MM.1S (cell line): ENCODE data around the gene RBBP8.

ENCODE experiments used
- DNase-seq: peaks from one replicate; pipeline ENCODE4 v3.0.0-alpha.2; 2015
- H2AFZ ChIP-seq: fragments of 300-600 bp; sonication (generic); 2 replicates; pipeline ENCODE4 v1.6.0; 2016; ENCODE audit warnings: antibody characterized with exemption, low read length
- H3F3A ChIP-seq: fragments of 300-600 bp; sonication (generic); 2 replicates; pipeline ENCODE4 v1.6.1; 2016; ENCODE audit warnings: mild to moderate bottlenecking, antibody characterized with exemption, low read length, moderate library complexity, mixed read lengths; ENCODE audit not compliant: insufficient read depth
- H3K27ac ChIP-seq: fragments of 300-600 bp; sonication (generic); 2 replicates; pipeline ENCODE4 v1.5.1; 2016; ENCODE audit warnings: mild to moderate bottlenecking, low read length
- H3K27me3 ChIP-seq: fragments of 300-600 bp; sonication (generic); replicated peaks from 2 replicates; pipeline ENCODE4 v1.6.0; 2016; ENCODE audit warnings: low read length; ENCODE audit not compliant: insufficient read depth
- H3K36me3 ChIP-seq: fragments of 300-600 bp; sonication (generic); replicated peaks from 2 replicates; pipeline ENCODE4 v1.6.1; 2016; ENCODE audit warnings: mild to moderate bottlenecking, low read length, mixed read lengths; ENCODE audit not compliant: insufficient read depth
- H3K4me1 ChIP-seq: fragments of 300-600 bp; sonication (generic); 2 replicates; pipeline ENCODE4 v1.6.1; 2016; ENCODE audit warnings: low read length, mixed read lengths
- H3K4me2 ChIP-seq: fragments of 300-600 bp; sonication (generic); 2 replicates; pipeline ENCODE4 v1.6.0; 2016; ENCODE audit warnings: low read depth, low read length
- H3K4me3 ChIP-seq: fragments of 300-600 bp; sonication (generic); 2 replicates; pipeline ENCODE4 v1.5.1; 2016; ENCODE audit warnings: low read length, mixed read lengths
- H3K79me2 ChIP-seq: fragments of 300-600 bp; sonication (generic); 2 replicates; pipeline ENCODE4 v1.6.1; 2016; ENCODE audit warnings: mixed run types, low read length, mixed read lengths
- H3K9ac ChIP-seq: fragments of 300-600 bp; sonication (generic); 2 replicates; pipeline ENCODE4 v1.6.1; 2016; ENCODE audit warnings: low read length, mixed read lengths
- H3K9me2 ChIP-seq: fragments of 300-600 bp; sonication (generic); replicated peaks from 2 replicates; pipeline ENCODE4 v1.6.1; 2016; ENCODE audit warnings: mild to moderate bottlenecking, low read length, mixed read lengths; ENCODE audit not compliant: insufficient read depth
- H3K9me3 ChIP-seq: fragments of 300-600 bp; sonication (generic); replicated peaks from 2 replicates; pipeline ENCODE4 v1.6.1; 2016; ENCODE audit warnings: mild to moderate bottlenecking, low read length, mixed read lengths; ENCODE audit not compliant: insufficient read depth
- H4K20me1 ChIP-seq: fragments of 300-600 bp; sonication (generic); 2 replicates; pipeline ENCODE4 v1.6.1; 2016; ENCODE audit warnings: mild to moderate bottlenecking, low read length, moderate library complexity, mixed read lengths; ENCODE audit not compliant: insufficient read depth
- EZH2 ChIP-seq: fragments of 300-600 bp; sonication (generic); optimal IDR thresholded peaks from 2 replicates; pipeline ENCODE3; 2017; ENCODE audit warnings: low read depth, mild to moderate bottlenecking, antibody characterized with exemption, low read length, mixed read lengths
- EZH2phosphoT487 ChIP-seq: fragments of 300-600 bp; sonication (generic); IDR thresholded peaks from 2 replicates; pipeline ENCODE4 v1.6.1; 2018; ENCODE audit warnings: antibody characterized with exemption, low read length
- TF ChIP-seq, protein P1 (sequence below): fragments of 300-600 bp; sonication (generic); IDR thresholded peaks from 2 replicates; pipeline ENCODE4 v1.5.1; 2016; ENCODE audit warnings: antibody characterized with exemption, low read length, mixed read lengths

The RBBP8 gene

DNA sequence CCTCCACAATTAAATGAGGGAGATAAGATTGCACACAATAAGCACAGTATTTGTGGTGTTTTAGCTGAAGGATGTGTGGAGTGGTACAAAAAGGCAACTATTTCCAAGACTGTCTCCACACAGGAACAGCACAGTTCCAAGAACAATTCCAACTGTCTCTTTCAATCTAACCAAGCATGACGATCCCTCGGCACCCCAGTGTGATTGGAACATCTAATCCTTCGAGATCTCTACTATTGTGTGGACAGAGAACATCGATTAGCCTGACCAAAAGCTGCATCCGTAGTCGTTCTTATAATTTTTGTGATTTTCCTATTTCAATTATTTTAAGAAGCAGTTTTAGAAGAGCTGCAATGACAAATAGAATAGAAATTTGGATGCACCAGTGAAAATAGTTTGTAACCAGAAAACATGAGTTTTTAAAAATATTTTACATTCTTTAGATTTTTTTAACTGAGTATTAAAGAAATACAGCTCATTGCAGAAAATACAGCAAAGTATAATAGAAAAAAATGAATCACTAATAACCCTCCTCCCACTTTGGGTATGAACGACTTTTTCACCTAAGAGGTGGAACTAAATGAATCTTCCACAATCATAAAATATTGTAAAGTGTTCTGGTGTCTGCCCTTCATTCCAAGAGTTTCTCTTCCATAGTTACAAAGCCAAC is 125.8 kb downstream of the RBBP8 start:
- H3K36me3 ChIP-seq: no peaks in the 10 kb centered on the region
- no peaks in the 10 kb centered on the region; the same call in 1 of the 2 replicates for H3K9me3 ChIP-seq
- H3K79me2 ChIP-seq: no peaks in the 10 kb centered on the region
- no peaks in the 10 kb centered on the region for H3K9me2 ChIP-seq
- H3K9ac ChIP-seq: no peak overlapping the region
- no peaks in the 10 kb centered on the region for H3K27me3 ChIP-seq
- TF ChIP-seq EZH2: no peak
- TF ChIP-seq, protein P1, sequence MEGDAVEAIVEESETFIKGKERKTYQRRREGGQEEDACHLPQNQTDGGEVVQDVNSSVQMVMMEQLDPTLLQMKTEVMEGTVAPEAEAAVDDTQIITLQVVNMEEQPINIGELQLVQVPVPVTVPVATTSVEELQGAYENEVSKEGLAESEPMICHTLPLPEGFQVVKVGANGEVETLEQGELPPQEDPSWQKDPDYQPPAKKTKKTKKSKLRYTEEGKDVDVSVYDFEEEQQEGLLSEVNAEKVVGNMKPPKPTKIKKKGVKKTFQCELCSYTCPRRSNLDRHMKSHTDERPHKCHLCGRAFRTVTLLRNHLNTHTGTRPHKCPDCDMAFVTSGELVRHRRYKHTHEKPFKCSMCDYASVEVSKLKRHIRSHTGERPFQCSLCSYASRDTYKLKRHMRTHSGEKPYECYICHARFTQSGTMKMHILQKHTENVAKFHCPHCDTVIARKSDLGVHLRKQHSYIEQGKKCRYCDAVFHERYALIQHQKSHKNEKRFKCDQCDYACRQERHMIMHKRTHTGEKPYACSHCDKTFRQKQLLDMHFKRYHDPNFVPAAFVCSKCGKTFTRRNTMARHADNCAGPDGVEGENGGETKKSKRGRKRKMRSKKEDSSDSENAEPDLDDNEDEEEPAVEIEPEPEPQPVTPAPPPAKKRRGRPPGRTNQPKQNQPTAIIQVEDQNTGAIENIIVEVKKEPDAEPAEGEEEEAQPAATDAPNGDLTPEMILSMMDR: no peak
- TF ChIP-seq EZH2phosphoT487: no peak
- DNase-seq: no peak
- no peaks in the 10 kb centered on the region for H3K4me1 ChIP-seq
- H3F3A ChIP-seq: no peaks in the 10 kb centered on the region
- no peak overlapping the region for H3K4me3 ChIP-seq
- no peak overlapping the region for H2AFZ ChIP-seq
- no peaks in the 10 kb centered on the region for H4K20me1 ChIP-seq
- no peak overlapping the region for H3K27ac ChIP-seq
- H3K4me2 ChIP-seq: no peak overlapping the region

DNA sequence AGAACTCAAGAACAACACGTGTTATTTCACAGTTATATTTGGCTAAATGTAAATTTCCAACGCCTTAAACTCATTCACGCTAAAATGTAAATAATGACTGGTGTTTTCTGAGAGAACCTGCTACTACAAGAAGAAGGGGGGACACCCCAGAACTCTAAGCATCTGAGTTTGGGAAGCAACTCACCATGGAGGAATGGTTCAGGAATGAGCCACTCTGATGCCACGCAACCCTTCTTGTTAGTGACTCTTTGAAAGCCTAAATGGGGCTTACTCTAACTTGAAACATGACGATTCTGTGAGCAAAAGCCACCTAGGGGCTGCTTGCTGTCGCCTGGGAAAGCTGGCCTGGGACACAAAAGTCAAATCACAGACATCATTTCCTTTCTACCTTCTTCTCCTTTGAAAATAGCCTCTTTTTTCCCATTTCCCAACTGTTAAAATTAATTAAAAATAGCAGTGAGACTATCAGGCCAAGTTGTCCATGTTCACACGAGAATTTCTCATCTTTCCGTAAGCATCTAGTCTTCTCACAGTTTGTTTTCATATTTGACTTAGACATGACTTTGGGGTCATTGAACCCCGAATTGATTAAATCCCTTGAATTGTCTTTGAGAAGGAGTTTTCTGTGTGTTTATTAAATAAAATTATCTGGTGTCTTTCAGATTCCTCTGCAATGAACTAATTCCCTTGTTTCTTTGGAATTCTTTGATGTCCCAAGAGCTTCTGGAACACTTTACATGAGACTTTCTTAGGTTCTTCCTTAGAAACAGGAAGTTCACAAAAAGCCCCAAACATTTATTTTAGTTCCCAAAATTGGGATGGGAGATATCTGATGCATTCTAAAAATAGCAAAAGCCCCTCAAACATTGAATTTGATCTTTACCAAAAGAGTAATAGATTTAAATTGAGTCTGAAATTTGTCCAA is 126.7 kb downstream of the RBBP8 start:
- Histone ChIP-seq H3K4me2 (no peak overlapping the region), H3K79me2 (no peaks in the 10 kb centered on the region), H3K27ac (no peak overlapping the region), H2AFZ (no peak overlapping the region), H3K9me3 (no peaks in the 10 kb centered on the region; the same call in 1 of the 2 replicates), H3K4me3 (no peak overlapping the region), H3K36me3 (no peaks in the 10 kb centered on the region), H3K9ac (no peak overlapping the region), H3F3A (no peaks in the 10 kb centered on the region), H4K20me1 (no peaks in the 10 kb centered on the region), H3K9me2 (no peaks in the 10 kb centered on the region), H3K4me1 (no peaks in the 10 kb centered on the region), H3K27me3 (no peaks in the 10 kb centered on the region)
- DNase-seq: no peak
- TF ChIP-seq EZH2phosphoT487 (no peak), EZH2 (no peak)
- TF ChIP-seq, protein P1: no peak

DNA sequence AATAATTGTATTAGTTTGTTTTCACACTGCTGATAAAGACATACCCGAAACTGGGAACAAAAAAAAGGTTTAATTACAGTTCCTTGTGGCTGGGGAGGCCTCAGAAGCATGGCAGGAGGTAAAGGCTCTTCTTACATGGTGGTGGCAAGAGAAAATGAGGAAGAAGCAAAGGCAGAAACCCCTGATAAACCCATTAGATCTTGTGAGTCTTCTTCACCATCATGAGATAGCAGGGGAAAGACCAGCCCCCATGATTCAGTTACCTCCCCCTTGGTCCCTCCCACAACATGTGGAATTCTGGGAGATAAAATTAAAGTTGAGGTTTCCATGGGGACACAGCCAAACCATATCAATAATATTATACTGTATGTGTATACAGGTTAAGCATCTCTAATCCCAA is 128.9 kb downstream of the RBBP8 start:
- Histone ChIP-seq H3K36me3 (no peaks in the 10 kb centered on the region), H4K20me1 (no peaks in the 10 kb centered on the region), H2AFZ (no peak overlapping the region), H3K27me3 (no peaks in the 10 kb centered on the region), H3K79me2 (no peaks in the 10 kb centered on the region), H3F3A (no peaks in the 10 kb centered on the region), H3K4me3 (no peak overlapping the region), H3K9me2 (no peaks in the 10 kb centered on the region), H3K9me3 (no peaks in the 10 kb centered on the region; the same call in 1 of the 2 replicates), H3K9ac (no peak overlapping the region), H3K4me2 (no peak overlapping the region), H3K27ac (no peak overlapping the region), H3K4me1 (no peaks in the 10 kb centered on the region)
- no peak for DNase-seq
- TF ChIP-seq, protein P1: no peak
- TF ChIP-seq EZH2 (no peak), EZH2phosphoT487 (no peak)
